ENCODE results near the gene ENTHD1. TPM values are rescaled to one million over a fixed set of nuclear protein-coding genes. Genes with fewer than 3 reads are reported as not detected.
A peak's percentile ranks its signal among the peaks of the same experiment; 100 is the strongest.

Gene ENTHD1
- total and polyA plus RNA-seq, 9 of the 15 experiments (the other 6 are each of a cell fraction or from before 2014, with no cell fraction given): 0.13 to 0.98 (median 0.35) TPM

- peak; percentile 64; the same call in 1 of the 2 replicates for TF ChIP-seq TEAD4 (IDR thresholded peaks at IDR 0.05; ENCODE audit: low read length)
- TF ChIP-seq TEAD4 (CRISPR knock-in tag; IDR thresholded peaks at IDR 0.05; ENCODE audit: borderline replicate concordance): no peak
- peak; percentile 93 for TF ChIP-seq PKNOX1 (IDR thresholded peaks at IDR 0.05)
- peak; percentile 54; the same call in 1 of the 2 replicates for TF ChIP-seq SMAD4 (CRISPR knock-in tag; conservative IDR thresholded peaks at IDR 0.05)
- peak; percentile 83 to 87 for TF ChIP-seq FOXK2 (conservative IDR thresholded peaks at IDR 0.05 in 1 of 2, IDR thresholded peaks at IDR 0.05 in 1 of 2; ENCODE audit: low read depth in 2 of 2)
- TF ChIP-seq PCBP2 (IDR thresholded peaks at IDR 0.05; ENCODE audit: low read depth, low read length, poor library complexity, severe bottlenecking): no peak
- peak; percentile 56 for TF ChIP-seq CBFA2T3 (IDR thresholded peaks at IDR 0.05)
- no peak for TF ChIP-seq GTF2E2 (tag; IDR thresholded peaks at IDR 0.05)
- no peak for TF ChIP-seq ZNF263 (CRISPR knock-in tag; IDR thresholded peaks at IDR 0.05; ENCODE audit: borderline replicate concordance)
- TF ChIP-seq NR2C2 (CRISPR knock-in tag; IDR thresholded peaks at IDR 0.05): no peak
- peak; percentile 63 for TF ChIP-seq NR2C2 (tag; IDR thresholded peaks at IDR 0.05)
- no peak for TF ChIP-seq NR2F6 (CRISPR knock-in tag; IDR thresholded peaks at IDR 0.05)
- peak; percentile 92 for TF ChIP-seq SOX6 (IDR thresholded peaks at IDR 0.05)
- 0 out of 4 replicates have a peak, but pooled peaks of 1 of the 2 experiments have one; percentile 17 for TF ChIP-seq MNT (conservative IDR thresholded peaks at IDR 0.05)
- TF ChIP-seq ZNF280B (CRISPR knock-in tag; IDR thresholded peaks at IDR 0.05): no peak
- TF ChIP-seq ZNF324 (CRISPR knock-in tag; IDR thresholded peaks at IDR 0.05): no peak
- no peak for TF ChIP-seq ZNF23 (CRISPR knock-in tag; IDR thresholded peaks at IDR 0.05)
- peak; percentile 80 for TF ChIP-seq JUND (IDR thresholded peaks at IDR 0.05; ENCODE audit: borderline replicate concordance, low read depth, low read length)
- TF ChIP-seq JUND (tag; IDR thresholded peaks at IDR 0.05; ENCODE audit: borderline replicate concordance, low read depth, low read length): peak; percentile 86
- no peak for TF ChIP-seq E2F5 (CRISPR knock-in tag; IDR thresholded peaks at IDR 0.05)
- no peak for TF ChIP-seq THAP7 (CRISPR knock-in tag; IDR thresholded peaks at IDR 0.05)
- no peak for TF ChIP-seq ARNT (IDR thresholded peaks at IDR 0.05)
- TF ChIP-seq ZFX (CRISPR knock-in tag; IDR thresholded peaks at IDR 0.05): no peak
- TF ChIP-seq HMGN3 (IDR thresholded peaks at IDR 0.05; ENCODE audit: borderline replicate concordance, extremely low read depth, insufficient read length, low read depth, low read length): peak; percentile 45
- TF ChIP-seq CREM (IDR thresholded peaks at IDR 0.05; ENCODE audit: low read depth): no peak
These were observed 119.5 kb downstream of the ENTHD1 start (continued) for GRCh38 chr22:39773976-39774539.

All from K562 (cell line).